Liver (tissue), 9 donors: ENCODE results near the gene MACROH2A2. TPM values are rescaled to one million over a fixed set of nuclear protein-coding genes. Genes with fewer than 3 reads are reported as not detected.

Source experiments
- DNase-seq: peaks from one replicate; pipeline ENCODE4 v3.0.0-alpha.2; 2017; ENCODE audit warnings: low spot score
- H3K27ac ChIP-seq, 2 donors: one replicate each; pipeline ENCODE4 v1.7.0; 2013; ENCODE audit warnings: inconsistent platforms in 2 of 2, low read length in 2 of 2, control low read depth in 1 of 2, low read depth in 1 of 2, mild to moderate bottlenecking in 1 of 2
- H3K27me3 ChIP-seq, 4 donors: one replicate each; pipeline versions ENCODE4 v1.6.1 to v1.7.0; 2013; ENCODE audit warnings: low read length in 3 of 4, inconsistent platforms in 1 of 4, mild to moderate bottlenecking in 1 of 4, moderate library complexity in 1 of 4; ENCODE audit not compliant: control insufficient read depth in 4 of 4, insufficient read depth in 4 of 4
- H3K36me3 ChIP-seq, 4 donors: one replicate each; pipeline versions ENCODE4 v1.6.1 to v1.7.0; 2013; ENCODE audit warnings: low read length in 3 of 4, mild to moderate bottlenecking in 3 of 4, low read depth in 1 of 4, moderate library complexity in 1 of 4; ENCODE audit not compliant: control insufficient read depth in 4 of 4, insufficient read depth in 3 of 4
- H3K4me1 ChIP-seq, 4 donors: one replicate each; pipeline versions ENCODE4 v1.6.1 to v1.7.0; 2013; ENCODE audit warnings: low read length in 3 of 4, mild to moderate bottlenecking in 3 of 4, moderate library complexity in 1 of 4; ENCODE audit not compliant: control insufficient read depth in 4 of 4, insufficient read depth in 4 of 4
- H3K4me3 ChIP-seq, 3 donors: one replicate each; pipeline versions ENCODE4 v1.6.1 to v1.7.0; 2013; ENCODE audit warnings: low read length in 3 of 3, control low read depth in 1 of 3, low read depth in 1 of 3, mild to moderate bottlenecking in 1 of 3
- H3K9ac ChIP-seq, 2 donors: one replicate each; pipeline ENCODE4 v1.7.0; 2013; ENCODE audit warnings: low read length in 2 of 2, mild to moderate bottlenecking in 2 of 2, moderate library complexity in 2 of 2, control low read depth in 1 of 2, low read depth in 1 of 2
- H3K9me3 ChIP-seq, 4 donors: one replicate each; pipeline versions ENCODE4 v1.6.1 to v1.7.0; 2013; ENCODE audit warnings: low read length in 3 of 4; ENCODE audit not compliant: control insufficient read depth in 4 of 4
- ATF3 ChIP-seq: IDR thresholded peaks from 2 replicates; pipeline ENCODE4 v1.6.1; 2016; ENCODE audit warnings: antibody characterized with exemption
- CTCF ChIP-seq: fragments of 150-350 bp; IDR thresholded peaks from 2 replicates; pipeline ENCODE4 v1.5.1; 2017; ENCODE audit warnings: improper control_type of control experiment, low read depth, low read length; ENCODE audit not compliant: missing input control
- EGR1 ChIP-seq, 2 donors: IDR thresholded peaks; 2 replicates each; pipeline ENCODE4 v1.6.1; 2016 to 2018; ENCODE audit warnings: antibody characterized with exemption in 2 of 2, low read depth in 2 of 2
- FOXA1 ChIP-seq: IDR thresholded peaks from 2 replicates; pipeline ENCODE4 v1.6.1; 2016; ENCODE audit warnings: antibody characterized with exemption
- FOXA2 ChIP-seq: IDR thresholded peaks from 2 replicates; pipeline ENCODE4 v1.6.1; 2016; ENCODE audit warnings: antibody characterized with exemption
- HNF4A ChIP-seq, 2 donors: conservative IDR thresholded peaks; 2 replicates each; pipeline ENCODE4 v1.6.1; 2016; ENCODE audit warnings: antibody characterized with exemption in 2 of 2, mild to moderate bottlenecking in 2 of 2
- HNF4G ChIP-seq: IDR thresholded peaks from 2 replicates; pipeline ENCODE4 v1.6.1; 2016; ENCODE audit warnings: antibody characterized with exemption
- JUND ChIP-seq, 2 donors: IDR thresholded peaks; 2 replicates each; pipeline ENCODE4 v1.6.1; 2016; ENCODE audit warnings: antibody characterized with exemption in 2 of 2
- RAD21 ChIP-seq, 2 donors: IDR thresholded peaks; 2 replicates each; pipeline ENCODE4 v1.6.1; 2016; ENCODE audit warnings: antibody characterized with exemption in 2 of 2, mild to moderate bottlenecking in 2 of 2
- REST ChIP-seq: IDR thresholded peaks from 2 replicates; pipeline ENCODE4 v1.6.1; 2016; ENCODE audit warnings: antibody characterized with exemption, mild to moderate bottlenecking
- RXRA ChIP-seq, 2 donors: IDR thresholded peaks; 2 replicates each; pipeline ENCODE4 v1.6.1; 2017 to 2018; ENCODE audit warnings: antibody characterized with exemption in 2 of 2, mild to moderate bottlenecking in 1 of 2
- SP1 ChIP-seq: IDR thresholded peaks from 2 replicates; pipeline ENCODE4 v1.6.1; 2018; ENCODE audit warnings: antibody characterized with exemption, mild to moderate bottlenecking
- TAF1 ChIP-seq: conservative IDR thresholded peaks from 2 replicates; pipeline ENCODE4 v1.6.1; 2016; ENCODE audit warnings: antibody characterized with exemption, mild to moderate bottlenecking
- ZBTB33 ChIP-seq: IDR thresholded peaks from 2 replicates; pipeline ENCODE4 v1.6.1; 2016; ENCODE audit warnings: antibody characterized with exemption
- WGBS: extraction: QIAGEN DNeasy Blood & Tissue Kit; methylation state at CpG from one replicate; pipeline ENCODE4 v1.1.7; 2013; 5-methylcytosine and 5-hydroxymethylcytosine counted together
- polyA plus RNA-seq, 2 donors: library from polyadenylated mRNA; stranded (reverse) in 1 of 2; unstranded in 1 of 2; fragments of 200-250 nt in 1 of 2; fragments of >200 nt in 1 of 2; fragmentation: Nextera tagmentation in 1 of 2; extraction: Ambion mirVana in 1 of 2; gene quantifications; one replicate each; pipeline versions ENCODE4 v1.2.1 to v1.2.3, GENCODE V29; 2013 to 2015
- total RNA-seq, 2 donors: library from RNA; depleted of rRNA; stranded (reverse); fragments of >200 nt; gene quantifications; one replicate each; pipeline ENCODE4 v1.2.3, GENCODE V29; 2014
- donor health status: healthy.
- donor health status: healthy.
- donor health status: healthy.
- donor health status: healthy.
- donor health status: healthy.

MACROH2A2 gene
- total and polyA plus RNA-seq, 4 donors = 1.2 to 7.2 (median 3.4) TPM

- no peak overlapping the region for H3K9ac ChIP-seq
- peaks cover 0 to 6% (median 0%) of the 10 kb centered on the region in 4 donors for H3K4me1 ChIP-seq
- H3K36me3 ChIP-seq = peaks cover 3 to 31% (median 13%) of the 10 kb centered on the region in 4 donors
- H3K4me3 ChIP-seq = no peak overlapping the region
- H3K9me3 ChIP-seq = no peaks in the 10 kb centered on the region
- WGBS = 94% methylated on average over 6 of the region's 6 CpGs
- no peak overlapping the region for H3K27ac ChIP-seq
- DNase-seq = no peak
- TF ChIP-seq HNF4A (conservative IDR thresholded peaks at IDR 0.05) (no peak), REST (no peak), ZBTB33 (no peak)
- no peaks in the 10 kb centered on the region for H3K27me3 ChIP-seq
These were observed 67.8 kb downstream of the MACROH2A2 start for GRCh38 chr10:70120417-70120816.

- H3K27ac ChIP-seq = no peak overlapping the region
- H3K36me3 ChIP-seq = peaks cover 3 to 31% (median 13%) of the 10 kb centered on the region in 4 donors
- no peaks in the 10 kb centered on the region for H3K9me3 ChIP-seq
- H3K4me3 ChIP-seq = no peak overlapping the region
- no peaks in the 10 kb centered on the region for H3K4me1 ChIP-seq
- 97% methylated on average over 11 of the region's 11 CpGs for WGBS
- DNase-seq = no peak
- TF ChIP-seq JUND (IDR thresholded peaks at IDR 0.05) = no peak
- TF ChIP-seq FOXA1 = no peak
- no peak for TF ChIP-seq REST
- TF ChIP-seq HNF4A (conservative IDR thresholded peaks at IDR 0.05) = no peak
- no peak for TF ChIP-seq RAD21 (IDR thresholded peaks at IDR 0.05)
- no peak for TF ChIP-seq CTCF
- no peak for TF ChIP-seq TAF1
- TF ChIP-seq FOXA2 = no peak
- TF ChIP-seq SP1 = no peak
- TF ChIP-seq HNF4G = no peak
- no peak for TF ChIP-seq EGR1 (IDR thresholded peaks at IDR 0.05; ENCODE audit: low read depth in 2 of 2)
- TF ChIP-seq RXRA (IDR thresholded peaks at IDR 0.05) = no peak
- no peak for TF ChIP-seq ATF3
- H3K9ac ChIP-seq = no peak overlapping the region
- H3K27me3 ChIP-seq = no peaks in the 10 kb centered on the region
These were observed 68.8 kb downstream of the MACROH2A2 start for GRCh38 chr10:70121281-70121949.
